ENCODE results near the gene CTR9.
"Not testable (repeated sequence)": the region's sequence is repeated elsewhere in the genome, so short reads cannot be mapped to it uniquely, and the experiment has no call there.

Gene CTR9

GRCh38 chr11:10822491-10822890, 71.4 kb downstream of the CTR9 start:
- not testable (repeated sequence) for DNase-seq (ENCODE audit: low read depth in 2 of 2)

GRCh38 chr11:10823152-10823579, 72.1 kb downstream of the CTR9 start:
- no peak for DNase-seq (ENCODE audit: low read depth in 2 of 2)

GRCh38 chr11:10824888-10825287, 73.8 kb downstream of the CTR9 start:
- DNase-seq (ENCODE audit: low read depth in 2 of 2) = no peak

- DNase-seq (ENCODE audit: low read depth in 2 of 2) = no peak
These were observed 77.4 kb downstream of the CTR9 start for GRCh38 chr11:10828402-10828801.

- no peak for DNase-seq (ENCODE audit: low read depth in 2 of 2)
These were observed 78.1 kb downstream of the CTR9 start for GRCh38 chr11:10829139-10829538.
